GM21423 (cell line): Measurements from ENCODE around the gene PLLP.
"Not testable (repeated sequence)": the region's sequence is repeated elsewhere in the genome, so short reads cannot be mapped to it uniquely, and the experiment has no call there.

Source experiments
- ATAC-seq: cut with Tn5 transposase; IDR thresholded peaks from one replicate; pipeline ENCODE4 v1.9.1; 2021; ENCODE audit warnings: mild to moderate bottlenecking, moderate library complexity; ENCODE audit not compliant: unreplicated experiment

PLLP gene

GRCh38 chr16:57303021-57303909 is 18.8 kb upstream of the PLLP start:
- no peak for ATAC-seq

GRCh38 chr16:57301126-57301817 is 16.8 kb upstream of the PLLP start:
- no peak for ATAC-seq

- ATAC-seq = peak; percentile 88
Observed at GRCh38 chr16:57300387-57301125, 16.1 kb upstream of the PLLP start.

DNA sequence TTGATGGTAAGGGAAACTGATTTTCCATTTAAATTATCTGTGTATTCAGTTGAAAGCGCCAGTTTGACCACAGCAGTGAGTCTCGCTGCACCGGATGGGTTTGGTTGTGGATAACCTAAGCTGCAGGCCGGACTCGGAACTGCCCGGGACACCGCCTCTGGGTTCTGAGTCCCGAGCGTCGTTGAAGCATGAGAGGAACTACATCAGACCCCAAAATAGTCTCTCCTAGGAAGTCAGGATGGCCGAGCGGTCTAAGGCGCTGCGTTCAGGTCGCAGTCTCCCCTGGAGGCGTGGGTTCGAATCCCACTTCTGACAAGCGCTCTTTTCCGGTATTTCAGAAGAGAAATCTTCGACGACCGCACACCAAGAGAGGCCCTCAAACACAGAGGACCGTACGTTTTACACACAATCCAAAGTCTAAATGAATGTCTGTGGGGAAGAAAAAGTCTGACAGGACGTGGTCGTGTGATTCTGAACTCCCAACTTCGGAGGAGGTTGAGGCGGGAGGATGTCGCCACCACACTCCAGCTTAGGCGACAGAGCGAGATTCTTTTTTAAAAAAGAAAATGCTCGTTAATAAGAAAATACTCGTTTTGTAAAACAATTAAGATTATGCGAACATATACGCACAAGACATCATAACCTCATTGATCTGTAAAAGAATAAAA is 15.4 kb upstream of the PLLP start:
- ATAC-seq = peak; percentile 44

- peak; percentile 18 for ATAC-seq
Observed at GRCh38 chr16:57299009-57299718, 14.7 kb upstream of the PLLP start.

DNA sequence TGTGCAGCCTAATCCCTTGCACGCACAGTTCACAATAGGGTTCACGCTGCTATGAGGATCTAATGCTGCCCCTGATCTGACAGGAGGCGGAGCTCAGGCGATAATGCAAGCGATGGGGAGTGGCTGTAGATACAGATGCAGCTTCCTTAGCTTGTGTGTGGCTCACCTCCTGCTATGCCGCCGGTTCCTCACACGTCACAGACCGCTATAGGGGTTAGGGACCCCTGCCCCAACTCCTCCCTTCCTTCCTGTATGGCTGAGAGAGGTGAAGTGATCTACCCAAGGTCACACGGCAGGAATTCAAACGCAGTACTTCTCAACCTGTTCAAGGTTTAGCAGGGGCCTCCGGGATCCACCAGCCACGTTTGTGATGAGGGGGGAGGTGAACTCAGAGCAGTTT is 13.4 kb upstream of the PLLP start:
- ATAC-seq = no peak

DNA sequence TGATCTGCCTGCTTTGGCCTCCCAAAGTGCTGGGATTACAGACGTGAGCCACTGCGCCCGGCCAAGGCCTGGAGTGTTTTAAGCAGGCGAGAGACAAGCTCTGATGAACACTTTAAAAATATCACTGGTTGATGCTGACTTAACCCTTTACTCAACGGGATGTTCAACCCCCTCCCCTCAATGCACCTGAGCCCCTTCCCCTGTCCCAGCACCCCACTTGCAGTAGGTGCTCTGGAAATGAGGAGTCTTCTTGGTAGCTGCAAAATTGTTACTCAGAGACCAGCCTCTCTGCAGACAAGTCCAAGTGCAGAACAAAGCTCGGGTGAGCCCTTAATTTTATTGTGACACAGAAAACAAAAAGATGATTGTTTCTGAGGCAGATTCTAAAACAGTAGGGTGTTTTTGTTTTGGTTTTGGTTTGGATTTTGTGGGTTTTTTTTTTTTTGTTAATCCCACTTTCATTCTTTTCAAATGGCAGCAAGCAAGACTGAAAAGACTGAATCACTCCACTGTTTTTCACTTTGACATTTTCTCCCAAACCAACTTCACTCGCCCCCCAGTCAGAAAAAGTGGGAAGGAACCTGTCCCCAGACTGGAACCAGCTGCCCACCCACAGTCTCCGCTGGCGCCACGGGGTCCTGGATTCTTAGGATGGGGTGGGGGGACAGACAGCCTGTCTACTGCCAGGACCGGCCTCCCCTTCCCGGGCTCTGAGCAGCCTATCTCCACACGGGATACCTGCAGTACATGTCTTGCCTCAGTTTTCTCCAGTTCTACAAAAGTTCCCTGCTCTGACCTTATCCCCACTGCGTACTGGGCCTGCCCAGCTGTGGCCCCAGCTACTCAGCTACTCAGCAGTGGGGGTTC is 5.2 kb upstream of the PLLP start:
- no peak for ATAC-seq

DNA sequence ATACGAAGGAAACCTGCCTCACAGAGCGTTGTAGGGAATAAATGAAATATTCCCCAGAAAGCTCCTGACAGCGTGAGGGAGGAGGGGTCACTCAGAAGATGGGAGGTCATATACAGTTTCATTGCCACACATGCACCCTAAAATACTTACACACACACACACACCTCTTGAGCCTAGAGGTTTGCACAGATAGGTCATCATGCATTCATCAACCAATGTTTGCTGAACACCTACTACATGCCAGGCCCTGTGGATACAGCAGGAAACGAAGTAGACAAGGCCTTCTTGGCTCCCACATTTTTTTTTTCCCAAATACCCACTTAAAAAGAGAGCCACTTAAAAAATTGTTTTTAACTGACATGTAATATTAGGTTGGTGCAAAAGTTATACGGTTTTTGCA is 907 bp upstream of the PLLP start:
- ATAC-seq = no peak

GRCh38 chr16:57284952-57285363 is 486 bp upstream of the PLLP start:
- ATAC-seq = no peak

DNA sequence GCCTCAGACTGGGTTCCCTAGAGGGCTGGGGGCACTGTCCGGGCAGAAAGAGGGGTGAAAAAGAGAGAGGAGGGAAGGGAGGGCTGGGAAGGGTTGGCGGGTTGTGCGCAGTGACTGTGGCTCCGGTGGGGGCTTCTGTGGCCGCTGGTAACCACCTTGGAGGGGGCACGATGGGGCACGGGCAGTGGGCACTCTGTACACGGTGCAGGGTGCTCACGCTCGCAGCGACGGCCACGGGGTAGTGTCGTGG is 588 bp downstream of the PLLP start:
- ATAC-seq = no peak

DNA sequence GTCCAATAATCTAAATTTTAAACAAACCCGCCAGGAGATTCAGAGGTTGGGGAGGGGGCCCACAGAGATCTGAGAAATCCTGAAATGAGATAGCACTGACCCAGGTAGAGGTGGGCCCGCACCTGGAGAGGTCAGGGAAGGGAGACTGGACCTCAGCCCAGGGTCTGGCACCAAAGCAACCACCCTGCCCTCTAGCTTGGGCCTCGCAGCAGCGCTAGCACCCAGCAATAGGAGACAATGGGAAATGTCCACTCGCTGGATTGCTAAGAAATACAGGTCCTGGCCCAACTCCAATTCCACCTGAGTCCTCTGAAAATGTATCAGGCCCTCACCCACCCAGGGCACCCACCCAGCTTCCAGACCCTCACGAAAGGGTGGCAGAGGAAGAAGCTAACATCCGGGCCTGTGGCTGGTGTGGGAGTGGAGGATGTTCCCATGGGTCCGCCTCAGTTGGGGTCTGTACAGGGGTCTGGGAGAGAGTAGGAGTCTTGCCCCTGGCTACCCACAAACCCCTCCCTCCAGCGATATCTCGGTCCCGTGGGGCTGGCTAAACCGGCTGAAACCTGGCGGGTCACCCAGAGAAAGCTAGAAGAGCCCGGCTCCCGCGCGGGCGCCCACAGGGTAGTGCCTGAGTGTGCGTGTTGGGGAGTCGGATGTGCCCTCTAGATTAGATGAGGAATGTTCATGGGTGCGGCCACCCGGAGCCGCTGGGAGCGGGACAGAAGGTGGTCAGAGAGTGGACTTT is 1.1 kb downstream of the PLLP start:
- ATAC-seq = no peak

DNA sequence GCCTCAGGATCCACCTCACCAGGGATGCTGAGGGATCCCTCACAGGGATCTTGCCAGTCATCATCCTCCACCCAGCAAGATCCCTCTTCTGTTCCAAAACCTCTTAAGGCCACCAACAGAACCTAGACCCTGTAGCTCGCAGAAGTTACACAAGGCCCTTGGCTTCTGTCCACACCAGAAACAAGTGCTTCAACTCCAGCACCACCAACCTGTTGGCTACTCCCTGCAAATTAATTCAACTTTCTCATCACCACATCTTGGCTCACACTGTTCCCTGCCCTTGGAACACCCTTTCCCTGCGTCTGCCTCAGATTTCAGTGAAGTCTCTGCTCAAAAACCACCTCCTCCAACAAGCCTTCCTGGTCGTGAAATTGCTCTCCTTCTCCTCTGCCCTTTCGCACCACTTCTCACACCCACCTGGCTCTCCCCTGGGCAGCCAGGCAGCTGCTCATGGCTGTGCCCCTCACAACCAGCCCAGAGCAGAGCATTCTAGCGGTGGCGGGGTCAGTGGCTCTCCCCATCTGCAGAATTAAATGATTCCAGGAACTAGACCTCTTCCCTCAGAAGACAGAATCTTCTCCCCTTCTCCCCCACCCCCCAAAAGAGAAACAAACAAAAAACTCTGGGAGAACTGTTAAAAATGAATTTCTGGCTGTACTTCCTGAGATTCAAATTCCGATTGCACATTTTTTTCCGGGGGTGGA is 1.8 kb downstream of the PLLP start:
- no peak for ATAC-seq

GRCh38 chr16:57281791-57282190 is 2.7 kb downstream of the PLLP start:
- ATAC-seq = no peak

GRCh38 chr16:57279780-57280638 is 4.5 kb downstream of the PLLP start:
- no peak for ATAC-seq

DNA sequence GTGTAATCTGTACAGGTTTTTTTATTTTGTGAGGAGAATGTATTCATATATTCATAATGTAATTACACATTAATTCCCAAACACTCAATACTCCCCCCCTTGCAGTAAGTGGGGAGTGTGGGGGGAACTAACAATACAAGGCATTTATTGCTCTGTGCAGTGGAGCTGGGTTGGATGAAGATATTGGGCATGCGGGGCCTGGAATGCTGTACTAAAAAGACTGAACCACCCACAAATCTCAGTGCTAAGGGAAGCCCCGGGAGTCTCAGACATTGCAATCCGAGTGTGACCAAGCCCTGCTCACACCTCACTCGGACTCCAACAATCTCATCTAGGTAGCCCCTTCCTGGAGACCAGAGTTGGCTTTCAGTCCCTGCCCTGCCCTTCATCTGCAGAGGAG is 6.0 kb downstream of the PLLP start:
- ATAC-seq = no peak

GRCh38 chr16:57277586-57277985 is 6.9 kb downstream of the PLLP start:
- no peak for ATAC-seq

DNA sequence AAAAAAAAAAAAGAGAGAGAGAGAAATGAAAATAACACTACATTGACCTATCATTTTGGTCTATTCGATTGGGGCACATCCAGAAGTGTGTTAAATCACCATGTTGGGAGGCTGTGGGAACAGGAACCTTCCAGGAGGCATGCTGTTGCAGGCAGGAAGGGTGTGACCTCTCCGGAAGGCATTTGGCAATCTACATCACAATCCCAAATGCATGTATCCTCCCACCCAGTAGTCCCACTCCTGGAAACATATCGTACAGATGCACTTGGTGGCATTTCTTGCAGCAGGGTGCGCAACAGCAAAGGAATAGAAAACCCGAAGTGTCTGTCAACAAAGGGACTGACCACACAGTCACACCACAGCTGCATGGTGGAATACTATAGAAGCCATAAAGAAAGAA is 7.9 kb downstream of the PLLP start:
- ATAC-seq = no peak

DNA sequence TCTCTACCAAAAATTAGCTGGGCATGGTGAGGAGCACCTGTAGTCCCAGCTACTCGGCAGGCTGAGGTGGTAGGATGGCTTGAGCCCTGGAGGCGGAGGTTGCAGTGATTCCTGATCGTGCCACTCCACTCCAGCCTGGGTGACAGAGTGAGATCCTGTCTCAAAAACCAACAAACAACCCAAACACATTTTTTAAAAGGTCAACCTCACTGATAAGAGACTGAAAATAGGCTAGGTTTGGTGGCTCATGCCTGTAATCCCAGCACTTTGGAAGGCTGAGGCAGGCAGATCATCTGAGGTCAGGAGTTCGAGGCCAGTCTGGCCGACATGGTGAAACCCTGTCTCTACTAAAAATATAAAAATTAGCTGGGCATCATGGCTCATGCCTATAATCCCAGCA is 8.5 kb downstream of the PLLP start:
- ATAC-seq = not testable (repeated sequence)
